Inflammatory macrophage treated with lipopolysaccharide for 1 hour (primary cell): ENCODE measurements around the gene C10orf105.

Experiments used
- DNase-seq, 2 donors: peaks; one replicate each; pipeline ENCODE4 v3.0.0-alpha.2; 2020 to 2022

Gene C10orf105

DNA sequence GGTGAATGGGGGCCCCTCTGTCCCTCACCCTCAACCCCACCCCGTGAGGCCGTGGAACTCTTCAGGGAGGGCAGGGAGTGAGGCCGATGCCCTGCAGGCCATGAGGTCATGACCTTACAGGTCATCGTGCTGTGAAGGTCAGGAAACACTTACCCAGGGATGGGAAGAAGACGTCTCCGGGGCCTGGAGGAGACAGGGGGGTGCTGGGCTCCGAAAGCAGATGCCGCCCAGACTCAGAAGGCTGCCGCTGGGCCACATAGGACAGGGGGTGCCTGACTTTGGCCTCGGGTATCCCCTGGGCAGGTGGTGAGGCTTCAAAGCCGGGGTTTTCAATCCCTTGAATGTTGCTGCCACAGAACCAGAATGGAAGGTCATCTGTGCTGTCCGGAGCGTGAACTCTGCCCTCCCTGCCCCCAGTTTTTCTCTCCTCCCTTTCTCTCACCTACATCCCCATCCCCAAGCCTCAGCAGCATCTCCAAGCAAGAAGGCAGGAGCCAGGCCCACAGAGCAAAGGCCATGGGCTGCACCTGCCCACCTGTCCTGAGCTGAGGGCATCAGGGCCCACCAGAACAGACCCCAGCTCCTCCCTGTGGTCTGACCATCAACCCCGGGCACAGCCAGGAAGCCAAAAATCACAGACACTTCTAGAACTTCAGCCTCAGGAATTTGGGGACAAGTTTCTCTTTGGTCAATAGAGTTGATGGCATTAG lies 32.1 kb upstream of the C10orf105 start:
- no peak for DNase-seq

DNA sequence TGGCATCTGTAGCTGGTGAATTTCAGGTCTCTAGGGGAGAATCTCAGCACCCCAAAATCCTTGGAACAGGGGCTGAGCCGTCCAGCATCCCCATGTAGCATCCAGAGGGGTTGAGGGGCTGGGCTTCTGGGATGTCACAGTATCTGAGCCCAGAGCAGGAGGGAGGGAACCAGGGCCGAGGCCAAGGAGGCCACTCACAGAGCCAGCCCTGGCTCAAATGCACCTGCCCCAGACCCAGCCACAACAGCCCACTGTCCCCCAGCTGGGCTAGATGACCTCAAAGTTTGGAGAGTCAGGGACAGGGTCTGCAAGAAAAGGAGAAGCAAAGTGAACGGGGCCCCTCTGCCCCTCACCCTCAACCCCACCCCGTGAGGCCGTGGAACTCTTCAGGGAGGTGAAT lies 31.4 kb upstream of the C10orf105 start:
- DNase-seq = no peak

GRCh38 chr10:71750124-71750841 lies 30.7 kb upstream of the C10orf105 start:
- DNase-seq = peak in 1 of 2 donors; percentile 22

DNA sequence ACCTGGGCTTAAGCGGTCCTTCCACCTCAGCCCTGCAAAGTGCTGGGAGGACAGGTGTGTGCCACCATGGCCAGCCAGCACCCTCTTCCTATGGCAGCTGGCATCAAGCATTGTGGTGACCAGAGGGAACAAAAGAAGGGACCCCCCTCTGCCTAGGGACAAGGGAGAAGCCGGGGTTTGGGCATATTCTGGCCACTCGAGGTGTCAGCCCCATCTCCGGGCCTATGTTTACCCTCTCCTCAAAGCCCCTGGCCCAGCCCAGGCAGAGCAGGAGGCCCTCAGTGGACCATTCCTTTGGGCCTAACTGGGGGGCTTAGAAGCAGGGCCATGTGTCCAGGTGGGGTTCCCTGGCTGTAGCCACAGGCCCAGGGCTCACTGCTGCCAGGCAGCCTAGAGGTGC lies 29.8 kb upstream of the C10orf105 start:
- DNase-seq = no peak

- peak; percentile 30 to 53 for DNase-seq
Observed at GRCh38 chr10:71748671-71749191, 29.2 kb upstream of the C10orf105 start.

DNA sequence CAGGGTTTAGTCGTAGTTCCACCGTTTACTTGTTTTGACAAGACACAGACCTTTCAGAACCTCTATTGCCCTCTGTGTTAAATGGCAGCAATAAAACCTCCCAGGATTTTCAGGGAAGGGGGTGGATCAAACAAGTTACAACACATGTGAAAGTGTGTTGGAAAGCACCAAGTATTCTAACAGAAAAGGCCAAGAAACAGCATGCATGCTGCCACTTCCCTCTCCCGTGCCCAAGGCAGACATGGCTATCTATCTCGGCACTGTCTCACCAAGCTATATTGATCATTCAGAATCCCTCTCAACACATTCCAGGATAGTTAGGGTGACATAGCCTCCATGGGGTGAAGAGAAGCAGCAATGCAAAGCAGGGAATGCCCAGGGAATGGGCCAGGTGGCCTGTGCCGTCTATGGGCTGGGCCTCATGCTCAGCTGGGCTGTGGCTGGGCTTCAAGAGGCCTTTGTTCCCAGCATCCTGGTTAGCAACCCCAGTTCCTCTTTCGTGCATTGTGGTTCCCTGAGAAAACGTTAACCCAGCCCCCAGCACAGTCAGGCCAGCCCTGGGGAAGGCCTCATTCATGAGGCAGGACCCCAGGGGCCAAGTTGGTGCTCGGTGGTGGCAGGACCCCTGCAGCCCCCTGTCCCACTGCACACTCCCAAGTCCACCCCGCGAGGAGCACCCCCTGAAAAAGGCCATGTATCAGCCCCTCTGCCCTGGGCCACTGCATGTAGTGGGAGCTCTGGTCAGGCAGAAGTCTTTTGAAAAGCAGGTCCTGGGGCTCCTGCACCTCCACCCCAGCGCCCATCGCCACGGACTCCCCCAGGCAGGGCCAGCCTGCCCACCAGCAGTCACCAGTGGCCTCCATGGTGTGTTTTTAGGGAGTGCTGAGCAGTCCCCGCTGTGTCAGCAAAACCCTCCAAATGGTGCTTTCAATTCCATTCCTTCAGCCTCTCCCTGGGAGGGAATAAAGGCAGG lies 28.3 kb upstream of the C10orf105 start:
- peak in 1 of 2 donors; percentile 38 for DNase-seq

DNA sequence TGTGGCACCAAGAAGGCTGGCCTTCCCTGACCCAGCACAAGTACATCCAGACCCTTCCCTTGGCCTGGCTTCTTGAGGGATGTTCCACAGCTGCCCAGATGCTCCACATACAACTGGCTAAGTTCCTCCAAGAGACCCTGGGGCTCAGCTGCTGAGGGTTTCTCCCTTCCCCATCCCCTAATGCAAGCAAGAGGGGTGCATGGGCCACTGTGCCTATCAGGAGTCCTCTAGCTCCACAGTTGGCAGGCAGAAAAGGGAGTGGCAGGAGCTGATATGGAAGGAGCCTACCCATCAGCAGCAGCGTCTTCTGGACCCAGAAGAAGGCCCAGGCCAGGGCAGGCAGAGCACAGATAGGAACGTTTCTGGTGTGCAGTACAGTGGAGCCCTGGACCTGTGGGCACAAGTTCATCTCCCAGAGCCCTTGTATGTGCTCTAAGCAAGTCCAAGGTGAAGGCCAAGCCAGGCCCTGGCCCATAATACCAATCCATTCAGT lies 27.5 kb upstream of the C10orf105 start:
- DNase-seq = no peak

GRCh38 chr10:71746344-71747037 lies 26.9 kb upstream of the C10orf105 start:
- DNase-seq = no peak

- no peak for DNase-seq
Observed at GRCh38 chr10:71745664-71746250, 26.2 kb upstream of the C10orf105 start.

- no peak for DNase-seq
Observed at GRCh38 chr10:71744897-71745663, 25.5 kb upstream of the C10orf105 start.

DNA sequence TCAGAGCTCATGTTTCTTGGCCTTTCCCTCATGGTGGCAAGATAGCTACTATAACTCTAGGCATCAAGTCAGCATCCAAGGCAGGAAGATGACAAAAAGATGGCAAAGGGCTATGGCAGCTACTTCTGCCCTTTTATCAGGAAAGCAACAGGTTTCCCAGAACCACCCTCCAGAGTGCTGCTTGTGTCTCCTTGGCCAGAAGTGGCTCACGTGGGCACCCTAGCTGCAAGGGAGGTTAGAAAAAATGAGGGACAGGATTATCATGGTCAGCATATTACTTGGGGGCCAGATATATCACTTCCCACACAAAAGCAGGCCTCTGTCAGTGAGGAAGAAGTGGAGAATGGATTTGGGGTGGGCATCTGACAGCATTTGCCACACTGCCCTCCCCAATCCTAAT lies 24.3 kb upstream of the C10orf105 start:
- DNase-seq = no peak

DNA sequence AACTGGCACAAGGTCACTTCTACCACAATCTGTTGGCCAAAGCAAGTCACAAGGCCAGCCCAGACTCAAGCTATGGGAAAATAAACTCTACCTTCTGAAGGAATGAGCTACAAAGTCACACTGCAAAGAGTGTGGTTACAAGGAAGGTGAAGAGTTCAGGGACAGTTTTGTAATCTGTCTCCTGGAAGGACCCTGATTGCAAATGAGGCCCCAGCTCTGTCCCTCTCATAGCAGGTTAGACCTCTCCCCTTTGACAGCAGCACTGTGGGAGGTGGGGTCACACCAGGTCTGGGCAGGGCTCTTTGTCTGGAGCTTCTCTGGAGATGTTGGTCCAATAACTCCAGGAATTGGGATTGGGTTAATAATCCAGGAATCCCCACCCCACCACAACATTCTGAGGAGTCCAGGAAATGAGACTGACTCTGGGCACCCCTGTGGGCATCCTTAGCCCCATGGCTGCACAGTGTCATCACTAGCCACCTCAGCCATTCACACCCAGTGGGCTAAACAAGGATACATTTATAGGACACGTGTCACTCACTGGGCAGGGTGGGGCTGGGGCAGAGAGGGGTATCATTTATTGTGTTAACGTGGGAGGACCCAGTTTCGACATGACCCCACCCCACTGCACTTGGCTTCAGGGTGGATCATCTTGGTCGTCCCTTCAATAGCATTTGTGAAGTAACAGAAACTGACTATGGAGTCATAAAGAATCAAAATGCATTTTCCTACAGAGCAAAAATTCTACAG lies 23.7 kb upstream of the C10orf105 start:
- no peak for DNase-seq

- DNase-seq = no peak
Observed at GRCh38 chr10:71742301-71743088, 22.9 kb upstream of the C10orf105 start.

DNA sequence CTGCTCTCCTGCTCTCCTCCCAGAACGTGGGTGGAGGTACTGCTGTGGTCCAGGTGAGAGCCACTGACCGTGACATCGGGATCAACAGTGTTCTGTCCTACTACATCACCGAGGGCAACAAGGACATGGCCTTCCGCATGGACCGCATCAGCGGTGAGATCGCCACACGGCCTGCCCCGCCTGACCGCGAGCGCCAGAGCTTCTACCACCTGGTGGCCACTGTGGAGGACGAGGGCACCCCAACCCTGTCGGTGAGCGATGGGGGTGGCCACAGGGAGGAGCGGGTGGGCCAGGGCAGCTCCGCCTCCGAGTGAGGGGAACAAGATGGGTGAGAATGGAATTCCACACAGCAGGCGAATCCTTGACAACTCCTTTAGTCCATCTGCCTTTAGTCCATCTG lies 22.1 kb upstream of the C10orf105 start:
- no peak for DNase-seq

- DNase-seq = no peak
Observed at GRCh38 chr10:71741029-71741428, 21.5 kb upstream of the C10orf105 start.

GRCh38 chr10:71740069-71740653 lies 20.6 kb upstream of the C10orf105 start:
- peak; percentile 19 to 38 for DNase-seq

GRCh38 chr10:71739358-71739900 lies 19.9 kb upstream of the C10orf105 start:
- DNase-seq = peak in 1 of 2 donors; percentile 59

DNA sequence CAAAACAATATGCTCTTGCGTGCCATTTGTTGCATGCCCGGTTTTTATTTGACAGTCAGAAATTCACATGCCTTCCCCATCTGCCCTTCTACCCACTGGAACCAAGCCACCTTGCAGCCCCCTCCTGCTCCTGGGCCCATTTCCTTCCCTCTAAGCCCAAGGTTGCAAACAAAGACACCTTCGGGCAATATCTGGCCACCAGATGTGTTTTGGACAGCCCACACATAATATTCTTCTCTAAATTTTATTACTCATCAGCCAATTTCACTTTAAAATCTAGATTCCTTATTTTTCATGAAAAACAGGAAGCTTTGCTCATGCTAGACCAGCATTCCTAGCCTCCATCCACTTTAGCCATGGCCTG lies 18.2 kb upstream of the C10orf105 start:
- DNase-seq = peak; percentile 57 to 61
